ENCODE measurements around the gene TTC17. TPM values are rescaled to one million over a fixed set of nuclear protein-coding genes. Genes with fewer than 3 reads are reported as not detected.

TTC17 gene
- total and polyA plus RNA-seq, 10 donors, result 31.1 to 208 (median 109) TPM

DNA sequence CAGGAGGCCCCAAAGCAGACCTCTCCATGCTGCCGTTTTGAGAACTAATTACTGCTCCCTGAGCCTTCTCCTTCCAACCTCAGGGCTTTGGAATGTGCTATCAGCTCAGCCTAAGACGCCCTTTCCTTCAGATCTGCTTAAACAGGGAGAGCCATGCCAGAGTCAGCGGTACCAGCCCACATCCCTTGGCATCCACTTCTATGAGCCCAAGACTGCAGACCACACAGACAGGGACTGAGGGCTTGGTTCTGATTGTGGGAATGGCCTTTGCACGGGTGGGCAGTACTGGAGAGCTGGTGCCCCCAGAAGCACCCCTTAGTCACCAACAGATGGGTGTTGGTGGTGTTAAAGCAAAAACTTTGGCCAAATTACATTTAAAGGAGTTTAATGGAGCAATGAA, 146.5 kb downstream of the TTC17 start:
- no peak for DNase-seq
- H3K9me3 ChIP-seq, result no peaks in the 10 kb centered on the region
- TF ChIP-seq, protein P1, sequence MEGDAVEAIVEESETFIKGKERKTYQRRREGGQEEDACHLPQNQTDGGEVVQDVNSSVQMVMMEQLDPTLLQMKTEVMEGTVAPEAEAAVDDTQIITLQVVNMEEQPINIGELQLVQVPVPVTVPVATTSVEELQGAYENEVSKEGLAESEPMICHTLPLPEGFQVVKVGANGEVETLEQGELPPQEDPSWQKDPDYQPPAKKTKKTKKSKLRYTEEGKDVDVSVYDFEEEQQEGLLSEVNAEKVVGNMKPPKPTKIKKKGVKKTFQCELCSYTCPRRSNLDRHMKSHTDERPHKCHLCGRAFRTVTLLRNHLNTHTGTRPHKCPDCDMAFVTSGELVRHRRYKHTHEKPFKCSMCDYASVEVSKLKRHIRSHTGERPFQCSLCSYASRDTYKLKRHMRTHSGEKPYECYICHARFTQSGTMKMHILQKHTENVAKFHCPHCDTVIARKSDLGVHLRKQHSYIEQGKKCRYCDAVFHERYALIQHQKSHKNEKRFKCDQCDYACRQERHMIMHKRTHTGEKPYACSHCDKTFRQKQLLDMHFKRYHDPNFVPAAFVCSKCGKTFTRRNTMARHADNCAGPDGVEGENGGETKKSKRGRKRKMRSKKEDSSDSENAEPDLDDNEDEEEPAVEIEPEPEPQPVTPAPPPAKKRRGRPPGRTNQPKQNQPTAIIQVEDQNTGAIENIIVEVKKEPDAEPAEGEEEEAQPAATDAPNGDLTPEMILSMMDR (IDR thresholded peaks at IDR 0.05 in 8 of 11, conservative IDR thresholded peaks at IDR 0.05 in 3 of 11), result no peak
- 71 to 88% (median 76%) methylated on average over 3 to 4 of the region's 4 CpGs for WGBS, 5 donors
- H3K4me1 ChIP-seq, result no peaks in the 10 kb centered on the region
- H3K36me3 ChIP-seq, result no peaks in the 10 kb centered on the region
- no peak overlapping the region for H3K27ac ChIP-seq
- H3K27me3 ChIP-seq (replicated peaks in 1 of 7), result no peaks in the 10 kb centered on the region
- intact Hi-C loops (cut with DNase I; ENCODE audit: low total_unique reads), result no loop called here
- H3K4me3 ChIP-seq, result no peak overlapping the region

DNA sequence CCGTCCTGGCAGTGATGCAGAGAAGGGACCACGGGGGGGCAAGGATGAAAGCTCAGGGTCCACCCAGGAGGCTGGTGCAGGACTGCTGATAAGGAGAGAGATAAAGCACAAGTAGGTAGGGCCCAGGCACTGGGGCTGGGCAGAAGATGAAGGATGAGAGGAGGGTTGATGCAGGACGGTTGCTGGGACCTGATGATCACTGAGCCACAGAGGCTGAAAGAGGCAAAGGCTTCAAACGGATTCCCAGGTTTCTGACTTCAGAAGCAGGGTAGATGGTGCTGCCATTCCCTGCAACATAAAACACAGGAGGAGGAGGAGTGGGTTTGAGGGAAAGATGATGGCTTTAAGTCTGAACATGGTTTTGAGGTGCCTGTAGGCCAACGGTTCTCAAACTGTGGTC, 148.5 kb downstream of the TTC17 start:
- WGBS, 5 donors, result 77 to 87% (median 85%) methylated on average over 5 of the region's 5 CpGs

DNA sequence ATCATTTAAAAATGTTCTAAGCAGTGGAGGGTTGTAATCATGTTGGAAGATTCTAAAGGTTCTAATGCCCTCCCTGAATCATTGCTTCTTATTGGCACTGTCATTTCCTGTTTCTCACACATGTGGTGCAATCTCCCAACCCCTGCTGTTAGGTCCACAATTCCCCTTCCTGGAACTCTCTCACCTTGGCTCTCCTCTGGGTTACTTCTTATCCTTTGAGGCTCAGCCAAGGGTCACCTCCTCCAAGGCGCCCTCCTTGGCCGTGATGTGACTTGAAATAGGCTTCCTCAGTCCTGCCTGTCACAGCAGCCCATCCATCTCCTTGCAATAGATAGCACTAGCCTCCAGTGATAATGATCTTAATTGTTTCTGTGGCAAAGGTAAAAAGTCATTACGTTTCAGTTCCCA, 149.8 kb downstream of the TTC17 start:
- TF ChIP-seq, protein P1 (IDR thresholded peaks at IDR 0.05 in 8 of 11, conservative IDR thresholded peaks at IDR 0.05 in 3 of 11), result no peak
- TF ChIP-seq POLR2AphosphoS5 (IDR thresholded peaks at IDR 0.05), result no peak
- TF ChIP-seq POLR2A (IDR thresholded peaks at IDR 0.05), result no peak
- H3K27ac ChIP-seq, result no peak overlapping the region
- H3K9me3 ChIP-seq, result peaks cover 0 to 3% (median 0%) of the 10 kb centered on the region in 8 donors
- intact Hi-C loops (cut with DNase I; ENCODE audit: low total_unique reads), result no loop called here
- H3K27me3 ChIP-seq (replicated peaks in 1 of 7), result no peaks in the 10 kb centered on the region
- H3K4me1 ChIP-seq, result no peaks in the 10 kb centered on the region
- DNase-seq, result no peak
- no peak overlapping the region for H3K4me3 ChIP-seq
- no peaks in the 10 kb centered on the region for H3K36me3 ChIP-seq
- 31 to 35% (median 32%) methylated on average over 3 of the region's 3 CpGs for WGBS, 5 donors

More for the DNA sequence above, 148.5 kb downstream of the TTC17 start:
- H3K4me1 ChIP-seq, result no peaks in the 10 kb centered on the region
- H3K9me3 ChIP-seq, result no peaks in the 10 kb centered on the region
- no peak overlapping the region for H3K4me3 ChIP-seq
- intact Hi-C loops (cut with DNase I; ENCODE audit: low total_unique reads), result no loop called here
- no peaks in the 10 kb centered on the region for H3K27me3 ChIP-seq (replicated peaks in 1 of 7)
- no peaks in the 10 kb centered on the region for H3K36me3 ChIP-seq
- TF ChIP-seq POLR2A (IDR thresholded peaks at IDR 0.05), result no peak
- TF ChIP-seq, protein P1 (IDR thresholded peaks at IDR 0.05 in 8 of 11, conservative IDR thresholded peaks at IDR 0.05 in 3 of 11), result no peak
- DNase-seq, result no peak
- H3K27ac ChIP-seq, result no peak overlapping the region

DNA sequence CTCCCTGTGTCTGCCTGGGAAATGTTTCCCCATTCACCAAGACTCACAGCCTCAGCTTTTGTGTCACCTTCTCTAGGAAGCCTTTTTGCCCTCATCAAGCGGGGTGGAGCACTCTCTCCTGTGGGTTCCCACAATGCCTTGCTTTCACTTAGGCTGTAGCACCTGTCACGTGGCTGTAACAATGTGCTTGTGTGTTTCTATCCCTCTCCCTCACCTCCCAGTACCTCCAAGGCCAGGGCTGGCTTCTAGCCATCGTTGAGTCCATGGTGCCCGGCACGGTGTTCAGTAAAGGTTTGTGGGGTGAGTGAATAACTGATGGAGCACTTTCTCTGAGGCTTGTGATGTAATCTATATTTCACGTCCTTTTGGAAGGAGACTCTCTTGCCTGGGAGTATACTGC, 153.2 kb downstream of the TTC17 start:
- DNase-seq, result no peak
- H3K4me3 ChIP-seq, result no peak overlapping the region
- no peaks in the 10 kb centered on the region for H3K4me1 ChIP-seq
- intact Hi-C loops (cut with DNase I; ENCODE audit: low total_unique reads), result no loop called here
- H3K27me3 ChIP-seq (replicated peaks in 1 of 7), result peaks cover 0 to 24% (median 0%) of the 10 kb centered on the region in 7 donors
- TF ChIP-seq, protein P1 (IDR thresholded peaks at IDR 0.05 in 8 of 11, conservative IDR thresholded peaks at IDR 0.05 in 3 of 11), result no peak
- TF ChIP-seq POLR2A (IDR thresholded peaks at IDR 0.05) (no peak), POLR2AphosphoS5 (IDR thresholded peaks at IDR 0.05) (no peak)
- peaks cover 0 to 3% (median 0%) of the 10 kb centered on the region in 8 donors for H3K9me3 ChIP-seq
- H3K27ac ChIP-seq, result no peak overlapping the region
- H3K36me3 ChIP-seq, result no peaks in the 10 kb centered on the region
- 85 to 91% (median 89%) methylated on average over 6 of the region's 6 CpGs for WGBS, 5 donors

All from spleen (tissue), 11 donors.